ENCODE results near the gene GMPR2. TPM values are rescaled to one million over a fixed set of nuclear protein-coding genes. Genes with fewer than 3 reads are reported as not detected.
A peak's percentile ranks its signal among the peaks of the same experiment; 100 is the strongest.

GMPR2 gene
- total and polyA plus RNA-seq, 2 of the 13 experiments (the other 11 are each of a cell fraction or from before 2014, with no cell fraction given) = 210 to 273 TPM

DNA sequence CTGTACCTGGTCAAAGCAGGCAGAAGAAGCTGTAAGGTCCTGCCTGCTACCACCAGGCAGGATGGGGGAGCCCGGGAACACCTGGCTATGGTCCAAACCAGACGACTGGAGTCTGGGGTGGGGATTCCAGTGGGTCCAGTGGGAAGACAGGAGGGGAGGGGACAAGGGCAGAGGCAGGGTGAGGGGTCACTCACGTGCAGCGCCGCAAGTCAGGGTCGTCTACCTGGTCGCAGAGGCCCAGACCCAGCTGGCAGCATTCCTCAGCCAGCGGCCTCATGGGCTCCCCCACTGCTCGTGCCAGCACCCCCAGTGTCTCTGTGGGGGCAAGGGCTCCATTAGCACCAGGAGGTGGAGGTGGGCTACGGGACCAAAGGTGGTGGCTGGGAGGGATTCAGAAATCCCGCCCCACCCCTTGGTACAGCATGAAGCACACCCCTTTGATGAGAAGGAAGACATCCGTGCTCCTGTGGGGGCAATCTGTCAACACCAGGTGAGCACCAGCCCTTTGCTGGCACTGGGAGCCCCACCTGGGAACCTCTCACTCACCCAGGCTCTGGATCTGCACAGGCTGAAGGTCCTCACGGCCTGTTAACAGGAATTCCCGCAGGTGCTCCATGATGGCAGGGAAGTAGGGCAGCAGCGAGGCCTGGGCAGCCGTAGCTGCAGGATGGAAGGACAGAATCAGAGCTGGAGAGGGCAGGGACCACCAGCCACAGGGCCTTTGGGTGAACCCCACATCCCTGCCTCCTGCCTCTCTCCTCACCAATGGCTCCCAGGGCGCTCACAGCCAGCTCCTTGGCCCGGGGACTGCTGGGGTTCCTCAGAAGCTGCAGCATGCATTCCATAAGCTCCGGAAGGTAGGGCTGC is 48.4 kb upstream of the GMPR2 start:
- FAIRE-seq = no peak
- Histone ChIP-seq H3K36me3 (replicated peaks in 1 of 2; ENCODE audit: control insufficient read depth in 1 of 2, insufficient read depth in 2 of 2, low read length in 2 of 2) (peaks cover 78 to 82% of the 10 kb centered on the region in 2 experiments), H2AFZ (ENCODE audit: low read length) (no peak overlapping the region), H3K27ac (ENCODE audit: extremely low read length, insufficient read depth, low read length) (no peak overlapping the region), H3K79me2 (ENCODE audit: insufficient read depth, low read length) (peaks cover 15% of the 10 kb centered on the region), H3K4me1 (ENCODE audit: insufficient read depth, low read length) (peaks cover 19% of the 10 kb centered on the region), H3K9ac (ENCODE audit: insufficient read depth, low read depth, low read length) (no peak overlapping the region), H3K4me3 (replicated peaks in 1 of 3; ENCODE audit: insufficient read depth in 1 of 3, low read depth in 2 of 3, low read length in 3 of 3) (no peak overlapping the region), H3K9me3 (ENCODE audit: low read length) (no peaks in the 10 kb centered on the region), H3K27me3 (ENCODE audit: control insufficient read depth in 1 of 2, insufficient read depth in 2 of 2, low read length in 2 of 2) (no peaks in the 10 kb centered on the region), H4K20me1 (ENCODE audit: insufficient read depth, low read length) (no peaks in the 10 kb centered on the region), H3K4me2 (ENCODE audit: low read depth, low read length) (no peak overlapping the region)
- in situ Hi-C loops (cut with HindIII; ENCODE audit: extremely low pct_ligation_motif_present, low pct_unique_long_range_greater_than_20kb) (no loop called here), intact Hi-C loops (cut with micrococcal nuclease; ENCODE audit: unreplicated experiment) (no loop called here)
- BruUV-seq (replicated peaks) = no TSS peak
- ATAC-seq = no peak
- ChIA-PET CTCF (ENCODE audit: low intra/inter-chr PET ratio, low total read pairs) (no interaction called here), POLR2A (interaction anchor here (0.9 to 8.1 kb wide), 7 partner anchors 11 to 90 kb away, joined by 3 to 53 read pairs (median 4); partner anchors contain the start of genes CHMP4A, IRF9, PCK2 and PSME2)
- 95% methylated on average over 17 of the region's 19 CpGs for WGBS (ENCODE audit: low lambda C conversion rate)
- no peak for DNase-seq (ENCODE audit: low spot score)
- TF ChIP-seq EHMT2 (IDR thresholded peaks at IDR 0.05; ENCODE audit: borderline replicate concordance, low read depth, low read length) (no peak), ZNF768 (CRISPR knock-in tag; IDR thresholded peaks at IDR 0.05) (0 out of 2 replicates have a peak, but pooled peaks have one; percentile 7), SKIL (CRISPR knock-in tag; IDR thresholded peaks at IDR 0.05; ENCODE audit: borderline replicate concordance) (no peak), ARNT (IDR thresholded peaks at IDR 0.05) (no peak), ZNF335 (CRISPR knock-in tag; IDR thresholded peaks at IDR 0.05) (no peak), NKX3-1 (CRISPR knock-in tag; IDR thresholded peaks at IDR 0.05) (no peak), SP1 (IDR thresholded peaks at IDR 0.05) (no peak), SP1 (CRISPR knock-in tag; IDR thresholded peaks at IDR 0.05) (no peak), TOE1 (CRISPR knock-in tag; IDR thresholded peaks at IDR 0.05) (no peak), AGO2 (optimal IDR thresholded peaks at IDR 0.05; ENCODE audit: low read depth, low read length) (peak; percentile 66), MED8 (CRISPR knock-in tag; IDR thresholded peaks at IDR 0.05; ENCODE audit: insufficient replicate concordance) (peak; percentile 38), ZNF432 (CRISPR knock-in tag; IDR thresholded peaks at IDR 0.05; ENCODE audit: borderline replicate concordance) (no peak), SIX4 (CRISPR knock-in tag; IDR thresholded peaks at IDR 0.05) (no peak), RBAK (CRISPR knock-in tag; IDR thresholded peaks at IDR 0.05) (no peak), NCOR1 (IDR thresholded peaks at IDR 0.05; ENCODE audit: borderline replicate concordance, low read length) (no peak), ZNF414 (CRISPR knock-in tag; IDR thresholded peaks at IDR 0.05) (no peak), SP4 (CRISPR knock-in tag; IDR thresholded peaks at IDR 0.05) (no peak), KDM4B (CRISPR knock-in tag; IDR thresholded peaks at IDR 0.05) (no peak), SSRP1 (CRISPR knock-in tag; IDR thresholded peaks at IDR 0.05) (no peak), ZNF20 (CRISPR knock-in tag; IDR thresholded peaks at IDR 0.05) (no peak), MXI1 (IDR thresholded peaks at IDR 0.05; ENCODE audit: borderline replicate concordance, low read depth, low read length) (no peak)
- TF ChIP-seq, protein P1, sequence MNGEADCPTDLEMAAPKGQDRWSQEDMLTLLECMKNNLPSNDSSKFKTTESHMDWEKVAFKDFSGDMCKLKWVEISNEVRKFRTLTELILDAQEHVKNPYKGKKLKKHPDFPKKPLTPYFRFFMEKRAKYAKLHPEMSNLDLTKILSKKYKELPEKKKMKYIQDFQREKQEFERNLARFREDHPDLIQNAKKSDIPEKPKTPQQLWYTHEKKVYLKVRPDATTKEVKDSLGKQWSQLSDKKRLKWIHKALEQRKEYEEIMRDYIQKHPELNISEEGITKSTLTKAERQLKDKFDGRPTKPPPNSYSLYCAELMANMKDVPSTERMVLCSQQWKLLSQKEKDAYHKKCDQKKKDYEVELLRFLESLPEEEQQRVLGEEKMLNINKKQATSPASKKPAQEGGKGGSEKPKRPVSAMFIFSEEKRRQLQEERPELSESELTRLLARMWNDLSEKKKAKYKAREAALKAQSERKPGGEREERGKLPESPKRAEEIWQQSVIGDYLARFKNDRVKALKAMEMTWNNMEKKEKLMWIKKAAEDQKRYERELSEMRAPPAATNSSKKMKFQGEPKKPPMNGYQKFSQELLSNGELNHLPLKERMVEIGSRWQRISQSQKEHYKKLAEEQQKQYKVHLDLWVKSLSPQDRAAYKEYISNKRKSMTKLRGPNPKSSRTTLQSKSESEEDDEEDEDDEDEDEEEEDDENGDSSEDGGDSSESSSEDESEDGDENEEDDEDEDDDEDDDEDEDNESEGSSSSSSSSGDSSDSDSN (CRISPR knock-in tag; IDR thresholded peaks at IDR 0.05) = 0 out of 2 replicates have a peak, but pooled peaks have one; percentile 29
